ENCODE data around the gene OR10A6. TPM values are rescaled to one million over a fixed set of nuclear protein-coding genes. Genes with fewer than 3 reads are reported as not detected.
A peak's percentile ranks its signal among the peaks of the same experiment; 100 is the strongest.

Gene OR10A6
- total RNA-seq, 1 donor from 2014 or later = not detected

- DNase-seq (ENCODE audit: low read depth) = peak; percentile 64
- H3K4me3 ChIP-seq (ENCODE audit: low read depth, low read length) = no peak overlapping the region
- no peak for TF ChIP-seq CTCF (conservative IDR thresholded peaks at IDR 0.05; ENCODE audit: low read depth, low read length)
Observed at GRCh38 chr11:7890417-7891172, 40.5 kb downstream of the OR10A6 start.

GRCh38 chr11:7889985-7890384, 41.1 kb downstream of the OR10A6 start:
- TF ChIP-seq CTCF (conservative IDR thresholded peaks at IDR 0.05; ENCODE audit: low read depth, low read length) = no peak
- DNase-seq (ENCODE audit: low read depth) = no peak
- H3K4me3 ChIP-seq (ENCODE audit: low read depth, low read length) = no peak overlapping the region

- H3K4me3 ChIP-seq (ENCODE audit: low read depth, low read length) = no peak overlapping the region
- no peak for DNase-seq (ENCODE audit: low read depth)
- no peak for TF ChIP-seq CTCF (conservative IDR thresholded peaks at IDR 0.05; ENCODE audit: low read depth, low read length)
Observed at GRCh38 chr11:7882860-7883259, 48.2 kb downstream of the OR10A6 start.

Other genes starting within 250 kb of the OR10A6 start
- not detected in 2 replicates for gene OVCH2, start 224.8 kb downstream of the OR10A6 start, total RNA-seq
- gene OR5P2, start 134.3 kb downstream of the OR10A6 start, total RNA-seq = not detected in 2 replicates
- not detected in 2 replicates for gene OR5P3, start 100.4 kb downstream of the OR10A6 start, total RNA-seq
- not detected in 2 replicates for gene OR10A3, start 10.4 kb upstream of the OR10A6 start, total RNA-seq
- gene NLRP10, start 34.2 kb upstream of the OR10A6 start, total RNA-seq = not detected in 2 replicates
- gene EIF3F, start 56.1 kb upstream of the OR10A6 start, total RNA-seq = 306 and 357 TPM in 2 replicates
- 2.9 and 3.2 TPM in 2 replicates for gene TUB, start 149.9 kb upstream of the OR10A6 start, total RNA-seq
- gene RIC3, start 237.8 kb upstream of the OR10A6 start, total RNA-seq = 0.92 and 1.6 TPM in 2 replicates